SH-SY5Y (cell line): ENCODE results near the gene DPY19L3.

ENCODE experiments used
- GATA2 ChIP-seq: IDR thresholded peaks from 2 replicates; pipeline ENCODE4 v1.6.1; 2011; ENCODE audit warnings: mild to moderate bottlenecking, low read depth, low read length
- GATA3 ChIP-seq: IDR thresholded peaks from 2 replicates; pipeline ENCODE4 v1.6.1; 2011; ENCODE audit warnings: low read depth, mild to moderate bottlenecking, low read length, moderate library complexity

DNA sequence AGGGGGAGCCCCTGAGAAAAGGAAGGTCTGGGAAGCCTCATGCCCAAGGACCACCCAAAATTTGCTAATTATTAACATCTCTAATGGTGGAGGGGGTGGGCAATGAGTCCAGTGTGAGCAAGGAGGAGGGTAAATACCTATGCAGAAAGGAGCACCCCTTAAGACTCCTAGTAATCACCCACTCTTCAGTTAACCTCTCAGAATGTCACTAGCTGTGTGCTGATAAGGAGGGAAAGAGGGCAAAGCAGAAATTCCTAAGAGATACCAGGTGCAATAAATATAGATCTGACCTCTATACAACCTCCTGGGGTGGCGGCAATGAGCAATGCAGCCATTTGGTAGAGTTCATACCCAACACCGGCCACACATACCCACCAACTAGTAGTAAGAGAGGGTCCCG, 12.7 kb upstream of the DPY19L3 start:
- TF ChIP-seq GATA2 (no peak), GATA3 (no peak)
